GM21529 (cell line): Measurements from ENCODE around the gene GREB1.

Experiments used
- ATAC-seq: cut with Tn5 transposase; IDR thresholded peaks from one replicate; pipeline ENCODE4 v1.9.1; 2021; ENCODE audit not compliant: unreplicated experiment

Gene GREB1

DNA sequence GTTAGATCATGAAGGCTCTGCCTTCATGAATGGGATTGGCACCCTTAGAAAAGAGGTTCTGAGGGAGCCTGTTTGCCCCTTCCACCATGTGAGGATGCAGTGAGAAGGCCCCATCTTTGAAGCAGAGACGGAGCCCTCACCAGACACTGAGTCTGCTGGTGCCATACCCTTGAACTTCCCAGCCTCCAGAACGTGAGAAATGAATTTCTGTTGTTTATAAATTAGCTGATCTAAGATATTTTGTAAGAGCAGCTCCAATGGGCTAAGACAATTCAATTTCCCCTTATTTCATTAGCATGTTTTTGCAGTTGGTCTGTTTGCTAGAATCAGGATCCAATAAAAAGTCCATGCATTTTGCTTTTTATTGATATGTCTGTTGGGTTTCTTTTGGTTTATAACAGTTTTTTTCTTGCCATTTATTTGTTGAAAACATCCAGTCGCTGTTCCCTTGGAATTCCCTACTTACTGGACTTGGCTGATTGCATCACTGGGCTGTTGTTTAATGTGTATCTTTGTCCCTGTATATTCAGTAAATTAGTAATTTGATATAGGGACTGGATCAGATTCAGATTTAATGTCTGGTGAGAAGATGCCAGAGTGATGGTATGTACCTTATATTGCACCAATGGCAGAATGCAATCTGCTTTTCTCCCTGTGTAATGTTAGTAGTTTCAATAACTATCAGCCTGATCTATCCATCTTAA lies 24.0 kb upstream of the GREB1 start:
- no peak for ATAC-seq

DNA sequence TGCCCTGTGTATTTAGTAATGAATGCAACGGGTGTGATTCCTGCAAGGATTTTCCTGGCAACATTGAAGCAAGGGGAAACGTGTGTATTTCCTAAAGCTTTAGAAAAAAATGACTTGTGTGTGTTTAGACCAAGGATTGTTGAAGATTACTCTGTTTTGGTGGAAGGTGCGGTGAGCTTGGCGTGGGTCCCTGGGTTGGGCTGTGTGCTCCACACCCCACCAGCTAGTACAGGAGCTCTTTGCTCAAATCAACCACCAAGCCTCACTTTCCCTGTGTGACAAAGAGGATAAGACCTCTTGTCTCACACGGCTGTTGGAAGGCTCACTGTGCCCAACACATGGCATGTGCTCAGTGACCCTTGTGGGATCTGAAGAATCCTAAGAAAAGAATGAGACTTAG lies 21.4 kb upstream of the GREB1 start:
- ATAC-seq = no peak

DNA sequence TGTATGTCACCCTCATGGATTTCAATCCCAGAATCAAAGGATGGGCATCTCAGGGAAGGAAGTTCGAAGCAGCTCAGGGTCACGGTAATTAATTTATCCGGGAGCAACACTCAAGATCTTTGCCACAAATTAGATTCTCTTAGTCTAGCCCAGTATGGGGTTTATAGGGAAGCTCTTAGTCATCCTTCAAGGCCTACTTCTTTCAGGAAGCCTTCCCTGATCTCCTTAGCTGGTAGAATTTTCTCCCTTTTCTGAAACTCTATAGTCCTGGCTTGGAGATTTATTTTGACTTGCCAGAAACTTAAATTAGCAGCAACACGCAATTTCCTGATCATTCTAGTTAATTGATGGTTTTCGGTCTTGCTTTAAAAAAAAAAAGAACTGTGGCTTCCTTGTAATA lies 20.5 kb upstream of the GREB1 start:
- ATAC-seq = no peak

DNA sequence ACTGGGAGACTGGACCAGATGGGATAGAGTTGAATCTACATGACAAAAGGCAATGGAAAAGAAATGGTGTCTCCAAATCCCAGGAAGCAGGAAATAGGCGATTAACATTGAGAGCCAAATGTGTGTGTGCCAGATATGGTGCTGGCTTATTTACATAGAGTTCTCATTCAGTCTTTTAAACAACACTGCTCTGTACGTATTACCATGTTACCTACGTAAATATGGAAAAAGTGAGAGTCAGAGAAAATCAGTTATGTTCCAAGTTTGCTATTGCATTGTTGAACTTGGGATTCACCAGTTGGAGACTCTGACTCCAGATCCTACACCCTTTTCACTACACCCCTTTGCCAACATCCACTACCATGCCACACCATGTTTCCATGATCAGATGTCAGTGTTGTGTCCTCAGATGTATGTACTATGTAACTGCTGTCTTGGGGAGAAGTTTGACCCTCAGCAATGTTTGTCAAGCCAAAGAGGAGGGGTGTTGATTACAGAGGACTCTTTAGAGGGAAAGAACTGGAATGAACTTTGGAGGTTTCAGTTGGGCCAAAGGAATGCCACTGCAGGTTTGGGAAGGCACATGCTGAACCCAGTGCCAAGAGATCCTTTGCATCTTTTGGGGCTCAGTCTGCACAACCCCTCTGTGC lies 19.6 kb upstream of the GREB1 start:
- no peak for ATAC-seq

DNA sequence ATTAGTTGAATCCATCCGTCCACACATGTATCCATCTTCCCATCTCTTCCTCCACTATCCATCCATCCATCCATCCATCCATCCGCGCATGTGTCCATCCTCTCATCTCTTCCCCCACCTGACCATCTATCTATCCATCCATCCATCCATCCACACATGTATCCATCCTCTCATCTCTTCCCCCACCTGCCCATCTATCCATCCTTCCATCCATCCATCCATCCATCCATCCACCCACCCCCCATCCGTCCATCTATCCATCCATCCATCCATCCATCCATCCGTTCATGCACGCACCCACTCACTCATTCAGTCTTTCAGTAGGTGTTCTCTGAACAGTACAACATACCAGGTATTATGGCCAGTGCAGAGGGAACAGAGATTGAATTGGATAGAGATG lies 18.9 kb upstream of the GREB1 start:
- ATAC-seq = no peak

DNA sequence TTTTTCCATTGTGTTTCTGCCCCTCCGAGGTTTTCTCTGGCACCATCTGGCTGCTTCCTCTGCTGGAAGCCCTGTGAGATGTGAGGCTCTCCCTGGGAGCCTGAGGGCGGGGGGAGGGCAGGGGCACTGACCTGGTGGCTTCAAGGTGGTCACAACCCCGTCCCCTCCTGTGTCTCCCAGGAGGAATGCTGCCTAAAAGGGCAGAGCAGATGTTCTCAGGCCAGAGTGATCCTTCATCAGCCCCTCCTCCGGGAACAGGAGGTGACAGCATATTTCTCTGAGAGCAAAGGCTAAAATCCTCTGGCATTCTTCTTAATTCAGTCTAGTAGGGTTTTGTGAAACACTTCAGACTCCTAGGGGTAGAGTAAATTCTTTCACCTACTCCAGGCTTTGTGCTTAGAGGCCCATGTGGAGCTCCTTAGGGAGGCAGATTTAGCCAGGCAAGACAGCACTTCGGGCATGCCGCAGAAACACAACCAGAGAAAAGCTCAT lies 18.3 kb upstream of the GREB1 start:
- no peak for ATAC-seq

DNA sequence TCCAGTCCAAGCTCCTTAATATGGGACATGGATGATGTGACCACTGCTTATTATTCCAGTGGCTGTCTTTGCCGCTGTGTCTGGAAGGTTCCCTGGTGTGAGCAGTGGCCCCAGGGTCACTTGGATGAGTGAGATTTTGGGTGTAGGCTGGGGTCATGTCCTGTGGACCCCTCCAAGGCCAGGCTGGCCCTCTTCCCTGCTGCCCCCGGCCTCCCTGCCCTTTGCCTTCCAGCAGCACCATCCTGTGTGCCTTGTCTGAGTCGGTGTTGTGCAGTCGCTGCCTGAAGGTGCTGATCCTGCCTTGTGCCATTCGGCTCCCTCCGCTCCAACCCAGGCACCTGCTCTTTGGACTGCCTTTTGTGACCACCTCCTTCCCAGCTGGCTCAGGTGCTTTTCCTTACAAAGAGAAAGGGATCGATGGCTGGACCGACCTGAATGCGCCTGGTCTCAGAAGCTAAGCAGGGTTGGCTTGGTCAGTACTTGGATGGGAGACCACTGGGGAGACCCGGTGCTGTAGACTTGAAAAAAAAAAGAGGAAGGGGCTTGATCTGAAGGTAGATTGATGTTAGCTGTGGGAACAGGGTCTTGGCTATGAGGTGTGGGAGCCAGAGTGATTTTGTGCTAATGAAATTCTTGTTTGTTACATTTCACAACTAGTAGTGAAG lies 16.7 kb upstream of the GREB1 start:
- no peak for ATAC-seq

DNA sequence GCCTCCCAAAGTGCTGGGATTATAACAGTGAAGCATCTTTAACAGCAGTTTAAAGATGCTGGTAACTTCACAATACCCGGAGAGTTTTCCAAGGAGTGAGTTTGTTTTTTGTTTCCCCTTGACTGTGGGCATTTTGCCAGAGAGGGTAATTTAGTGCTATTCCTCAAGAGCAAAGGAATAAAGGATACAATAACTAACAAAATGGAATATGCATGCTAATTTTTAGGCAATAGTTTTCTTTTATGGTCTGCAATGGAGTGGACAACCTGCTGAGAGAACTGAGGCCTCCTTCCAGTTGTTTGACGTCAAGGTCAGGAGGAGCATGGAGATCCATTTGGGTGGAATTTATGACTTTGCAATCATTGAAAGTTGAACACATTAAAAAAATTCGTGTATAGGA lies 15.9 kb upstream of the GREB1 start:
- no peak for ATAC-seq

DNA sequence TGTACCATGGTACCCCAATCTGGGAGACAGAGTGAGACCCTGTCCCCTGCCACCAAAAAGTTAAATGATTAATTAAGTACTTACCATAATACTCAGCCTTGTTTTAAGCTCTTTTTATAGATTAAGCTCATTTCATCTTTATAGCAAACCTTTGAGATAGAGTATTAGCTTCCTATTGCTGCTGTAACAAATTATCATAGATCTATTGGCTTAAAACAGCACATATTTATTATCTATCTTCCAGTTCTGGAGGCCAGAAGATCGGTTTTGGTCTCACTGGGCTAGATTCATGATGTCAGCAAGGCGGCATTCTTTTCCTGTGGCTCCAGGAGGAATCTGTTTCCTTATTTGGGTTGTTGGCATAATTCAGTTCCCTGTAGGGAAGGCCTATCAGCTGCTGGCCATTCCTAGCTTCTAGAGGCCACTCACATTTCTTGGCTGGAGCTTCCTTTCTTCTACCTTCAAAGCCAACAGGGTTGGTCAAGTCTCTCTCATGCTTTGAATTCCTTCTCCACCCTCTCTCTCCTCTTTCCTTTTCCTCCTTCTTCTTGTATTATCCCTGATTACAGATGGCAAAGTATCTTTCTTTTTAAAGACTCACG lies 13.7 kb upstream of the GREB1 start:
- no peak for ATAC-seq

DNA sequence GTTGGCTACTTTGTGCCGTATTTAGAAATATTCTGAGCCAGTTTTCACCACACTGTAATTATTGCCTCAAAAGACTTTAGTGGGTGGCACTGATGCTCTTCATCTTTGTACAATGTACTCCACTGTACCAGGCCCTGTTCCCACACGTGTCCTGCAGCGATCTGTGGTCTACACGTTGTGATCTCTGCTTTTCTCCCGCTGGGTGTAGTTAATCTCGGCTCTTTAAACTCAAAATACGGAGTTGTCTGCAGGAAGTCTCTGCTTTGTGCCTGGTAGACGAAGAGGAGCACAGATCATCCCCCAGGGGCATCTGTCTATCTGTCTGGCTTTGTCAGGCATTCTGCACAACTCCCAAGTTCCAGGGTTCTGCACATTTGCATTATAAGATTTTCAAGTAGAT lies 12.1 kb upstream of the GREB1 start:
- ATAC-seq = no peak

DNA sequence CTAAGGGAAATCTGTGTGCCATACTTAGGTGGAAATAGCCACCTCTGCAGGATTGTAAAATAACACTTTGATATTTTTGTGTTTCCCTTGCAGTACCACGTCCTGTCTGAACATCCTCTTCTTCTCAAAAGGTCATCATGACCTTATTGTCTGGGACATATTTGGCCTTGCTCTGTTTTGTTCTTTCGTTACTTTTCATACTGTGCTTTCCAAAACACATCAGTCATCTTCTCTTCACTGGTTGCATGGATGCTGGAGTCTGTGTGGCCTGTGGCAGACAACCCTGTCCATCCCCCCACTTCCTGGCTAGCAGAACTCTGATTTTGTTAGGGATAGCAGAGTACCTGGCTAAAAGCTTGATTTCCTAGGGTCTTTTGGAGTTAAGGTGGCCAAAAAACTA lies 9.4 kb upstream of the GREB1 start:
- ATAC-seq = no peak

DNA sequence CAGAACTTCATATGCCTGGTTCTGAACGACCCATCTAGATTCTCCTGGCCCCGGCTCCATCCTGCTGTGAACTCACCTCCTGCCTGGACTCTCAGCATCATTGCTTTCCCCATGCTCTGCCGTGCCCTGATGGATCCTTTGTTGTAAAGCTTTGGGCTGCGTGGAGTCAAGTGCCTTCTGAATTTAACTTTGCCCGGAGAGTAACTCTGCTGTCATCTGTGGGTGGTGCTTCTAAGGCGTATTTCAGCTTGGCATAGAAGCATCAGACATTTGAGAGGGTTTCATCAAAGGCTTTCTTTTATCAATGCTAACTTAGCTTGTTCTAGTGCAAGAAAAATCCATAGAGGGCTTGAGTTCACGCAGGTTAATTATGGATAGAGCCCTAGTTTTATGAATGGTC lies 8.1 kb upstream of the GREB1 start:
- ATAC-seq = no peak

DNA sequence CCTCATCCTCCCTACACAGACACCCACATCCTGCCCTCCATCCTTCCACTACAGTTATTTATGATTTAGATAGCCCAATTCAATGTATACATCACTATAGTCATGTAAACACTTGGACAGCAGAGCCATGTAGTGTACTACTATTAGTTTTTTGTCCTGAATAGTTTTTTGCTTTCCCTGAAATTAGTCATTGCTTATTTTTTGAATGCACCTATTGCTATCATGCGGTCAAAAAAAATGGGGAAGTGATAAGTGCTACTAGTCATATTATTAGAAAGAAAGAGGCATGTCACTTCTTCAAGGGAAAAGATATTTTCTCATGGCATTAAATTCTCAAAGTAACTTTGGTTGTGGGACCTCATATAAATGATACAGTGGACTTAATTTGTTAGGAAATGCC lies 6.8 kb upstream of the GREB1 start:
- ATAC-seq = peak; percentile 63

DNA sequence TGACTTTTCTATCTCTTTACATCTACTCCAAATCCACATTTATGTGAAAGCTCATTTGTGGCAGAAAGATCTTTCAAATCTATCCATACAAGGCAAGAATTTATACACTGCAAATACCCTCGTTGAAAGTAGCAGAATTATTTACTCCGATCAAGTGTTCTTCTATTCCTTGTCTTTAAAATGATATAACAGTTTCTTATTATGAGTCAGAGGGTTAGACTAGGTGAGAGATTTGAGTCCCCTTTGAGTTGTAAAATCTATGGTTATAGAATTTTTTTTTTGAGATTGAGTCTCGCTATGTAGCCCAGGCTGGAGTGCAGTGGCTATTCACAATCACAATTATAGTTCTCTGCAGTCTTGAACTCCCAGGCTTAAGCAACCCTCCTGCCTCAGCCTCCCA lies 5.6 kb upstream of the GREB1 start:
- no peak for ATAC-seq

DNA sequence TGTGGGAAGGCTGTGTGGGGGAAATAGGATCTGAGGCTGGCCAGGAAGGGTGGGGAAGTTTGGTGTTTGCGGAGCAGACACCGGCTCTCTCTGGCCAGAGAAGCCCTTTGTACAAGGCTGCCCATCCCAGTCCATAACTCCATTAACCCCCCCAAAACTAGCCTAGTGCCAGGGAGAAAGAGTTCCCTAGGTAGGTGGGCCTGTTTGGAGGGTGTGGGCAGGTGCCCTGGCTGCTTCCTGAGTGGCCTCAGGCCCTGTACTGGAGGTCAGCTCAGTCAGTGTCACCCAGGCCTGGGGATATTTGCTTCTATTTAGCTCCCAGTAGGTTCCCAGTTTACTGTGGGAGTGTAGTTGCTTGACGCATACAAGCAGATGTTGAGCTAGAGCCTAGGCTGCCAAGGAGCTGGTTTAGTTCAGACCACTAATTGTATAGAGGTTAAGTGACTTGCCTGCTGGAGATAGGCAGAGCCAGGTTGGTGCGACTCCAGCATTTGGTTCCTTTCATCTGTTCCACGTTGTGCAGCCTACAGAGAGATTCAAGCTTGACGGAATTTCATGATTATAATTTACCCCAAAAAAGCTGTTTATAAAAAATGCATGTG lies 2.9 kb upstream of the GREB1 start:
- no peak for ATAC-seq

DNA sequence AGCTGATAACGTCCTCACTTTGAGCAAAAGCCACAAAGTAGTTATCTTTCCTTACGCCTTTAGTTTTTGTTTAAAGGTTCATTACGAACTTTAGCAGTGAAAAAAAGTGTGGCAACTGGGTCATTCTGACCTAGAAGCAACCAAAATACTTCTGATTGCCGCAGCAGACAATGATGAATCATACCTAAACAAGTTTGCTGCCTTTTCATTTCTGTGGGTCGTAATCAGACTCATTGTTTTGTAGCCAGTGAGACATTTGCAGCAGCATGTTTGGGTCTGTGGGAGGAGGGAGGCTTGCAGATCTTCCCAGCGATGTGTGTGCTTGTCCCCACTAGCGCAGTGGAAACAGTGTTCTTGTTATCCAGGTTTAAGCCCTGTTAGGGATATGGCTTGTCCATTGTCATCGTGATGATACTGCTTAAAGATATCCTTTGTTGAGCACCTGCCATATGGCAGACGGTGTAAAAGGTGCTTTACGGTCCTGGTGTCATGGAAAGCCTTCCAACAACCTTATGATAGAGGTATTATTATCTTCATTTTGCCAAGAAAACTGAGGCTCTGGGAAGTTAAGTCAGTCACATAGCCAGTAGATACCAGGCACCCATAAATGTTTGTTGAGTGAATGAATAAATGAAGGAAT lies 1.3 kb upstream of the GREB1 start:
- no peak for ATAC-seq

DNA sequence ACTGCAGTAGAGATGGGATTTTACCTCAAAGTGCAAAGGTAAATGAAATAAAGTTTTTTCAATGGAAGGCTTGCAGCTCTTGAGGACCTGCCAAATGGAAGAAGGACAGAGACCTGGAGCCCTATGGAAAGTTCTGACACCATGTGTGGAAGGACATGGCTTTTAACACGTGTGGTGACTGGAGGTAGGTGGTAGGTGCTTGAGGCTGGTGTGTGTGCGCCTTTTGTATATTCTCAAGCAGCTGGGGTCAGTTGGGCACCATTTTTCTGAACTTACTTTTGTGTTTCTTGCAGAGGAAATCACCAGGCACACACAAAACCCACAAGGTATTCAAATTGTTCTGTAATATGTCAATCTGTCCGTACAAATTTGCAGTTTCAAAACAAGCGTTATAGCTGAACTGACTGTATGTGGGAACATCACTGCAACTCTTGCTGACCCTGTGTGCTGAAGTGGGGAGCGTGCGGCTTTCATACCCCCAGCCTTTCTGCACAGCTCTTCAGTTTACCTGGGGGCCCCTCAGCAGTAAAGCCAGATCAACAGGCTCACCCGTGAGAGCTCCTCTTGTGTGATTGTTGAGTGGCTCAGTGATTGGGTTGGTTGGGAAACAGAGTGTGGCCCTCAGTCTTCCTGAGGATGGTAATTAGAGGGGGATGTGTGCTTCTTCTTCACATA lies 363 bp downstream of the GREB1 start:
- no peak for ATAC-seq

DNA sequence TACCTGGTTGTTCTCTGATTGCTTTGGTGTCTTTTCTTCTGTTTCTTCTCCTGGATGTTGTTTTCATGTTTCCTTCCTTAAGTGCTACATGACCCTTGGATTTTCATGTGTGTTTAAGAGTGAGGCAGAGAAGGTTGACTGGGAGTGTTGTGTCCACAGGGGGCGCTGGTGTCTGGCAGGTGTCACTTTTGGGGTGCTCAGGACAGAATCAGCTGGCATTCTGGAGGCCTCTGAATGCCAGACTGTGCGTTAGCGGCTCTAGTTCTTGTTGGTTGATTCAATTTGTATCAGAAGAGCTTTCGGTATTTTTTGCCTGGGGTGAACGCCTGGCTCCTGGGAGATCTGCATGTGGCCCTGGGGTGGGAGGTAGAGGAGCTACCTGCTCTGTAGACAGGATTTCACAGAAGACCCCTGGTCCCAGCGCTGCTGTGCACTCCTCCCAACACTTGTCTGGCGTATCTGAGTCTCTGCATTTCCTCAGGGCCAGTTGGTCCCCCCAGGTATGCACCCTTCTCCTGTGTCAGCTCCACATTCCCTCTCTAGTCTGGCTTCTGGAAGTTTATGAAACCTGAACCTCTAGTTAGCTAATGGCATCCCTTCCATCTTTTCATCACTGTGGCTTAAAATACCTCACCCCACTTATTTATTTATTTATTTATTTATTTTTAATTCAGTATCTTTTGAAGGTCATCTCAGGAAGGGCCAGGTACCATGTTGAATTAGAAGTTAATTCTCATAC lies 1.1 kb downstream of the GREB1 start:
- no peak for ATAC-seq

DNA sequence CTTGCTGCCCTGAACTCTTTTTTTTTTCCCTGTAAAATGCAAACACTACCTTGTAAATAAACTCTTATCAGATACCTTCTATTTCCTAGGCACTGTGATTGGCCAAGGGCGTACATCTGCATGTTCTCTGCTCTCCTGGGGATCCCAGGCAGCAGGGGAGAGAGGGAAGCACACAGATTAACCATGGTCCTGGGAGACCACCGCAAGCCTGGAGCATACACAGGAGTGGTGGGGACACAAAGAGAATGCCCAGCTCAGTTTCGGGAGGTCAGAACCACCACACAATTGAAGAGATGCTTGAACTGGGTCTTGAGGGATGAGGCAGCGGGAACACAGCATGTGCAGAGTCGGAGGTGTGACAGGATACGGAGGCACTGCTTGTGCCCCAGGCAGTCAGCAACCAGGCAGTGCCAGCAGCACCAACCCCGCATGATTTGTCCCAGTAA lies 2.1 kb downstream of the GREB1 start:
- ATAC-seq = no peak

DNA sequence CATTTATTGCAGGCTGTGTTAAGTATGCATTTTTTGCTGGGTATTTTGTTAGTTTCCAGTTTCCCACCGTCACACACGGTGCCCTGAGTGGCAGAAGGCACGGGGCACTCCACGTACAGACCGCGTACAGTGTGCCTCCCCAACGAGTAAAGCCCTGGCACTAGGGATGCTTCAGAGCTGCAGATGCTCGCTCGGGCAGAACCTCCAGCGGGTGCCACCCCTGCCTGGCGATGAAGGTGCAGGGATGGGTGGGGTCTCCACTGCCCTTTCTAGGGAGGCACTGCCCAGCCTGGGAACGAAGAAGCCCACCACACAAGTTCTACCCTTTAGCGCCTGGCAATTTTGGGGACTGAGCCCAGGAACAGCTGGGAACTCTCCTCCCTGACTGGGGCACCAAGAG lies 4.1 kb downstream of the GREB1 start:
- no peak for ATAC-seq
